ENCODE data around the gene U2AF2. TPM values are rescaled to one million over a fixed set of nuclear protein-coding genes. Genes with fewer than 3 reads are reported as not detected.

The U2AF2 gene
- total and polyA plus RNA-seq, 9 of the 15 experiments (the other 6 are each of a cell fraction or from before 2014, with no cell fraction given): 3.0 to 331 (median 157) TPM

DNA sequence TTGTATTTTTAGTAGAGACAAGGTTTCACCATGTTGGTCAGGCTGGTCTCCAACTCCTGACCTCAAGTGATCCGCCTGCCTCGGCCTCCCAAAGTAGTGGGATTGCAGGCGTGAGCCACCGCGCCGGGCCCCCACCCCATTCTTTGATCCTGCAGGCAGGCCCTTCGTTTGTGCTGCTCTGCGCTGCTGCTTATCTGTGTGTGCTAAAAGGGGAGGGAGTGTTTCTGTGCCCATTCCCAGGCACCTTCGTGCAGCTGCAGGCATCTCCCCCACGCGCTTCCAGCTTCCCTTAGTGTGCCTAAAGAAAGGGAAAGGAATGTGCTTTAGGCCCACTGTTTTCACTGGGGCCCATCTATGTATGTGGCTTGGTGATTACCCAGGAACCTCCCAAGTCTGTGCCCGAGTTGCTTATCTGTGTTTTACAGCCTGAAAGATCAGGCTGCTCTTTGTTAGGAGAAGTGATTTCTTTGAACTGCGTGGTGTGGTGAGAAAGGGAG lies 47.3 kb downstream of the U2AF2 start (continued):
- TF ChIP-seq, protein P1, sequence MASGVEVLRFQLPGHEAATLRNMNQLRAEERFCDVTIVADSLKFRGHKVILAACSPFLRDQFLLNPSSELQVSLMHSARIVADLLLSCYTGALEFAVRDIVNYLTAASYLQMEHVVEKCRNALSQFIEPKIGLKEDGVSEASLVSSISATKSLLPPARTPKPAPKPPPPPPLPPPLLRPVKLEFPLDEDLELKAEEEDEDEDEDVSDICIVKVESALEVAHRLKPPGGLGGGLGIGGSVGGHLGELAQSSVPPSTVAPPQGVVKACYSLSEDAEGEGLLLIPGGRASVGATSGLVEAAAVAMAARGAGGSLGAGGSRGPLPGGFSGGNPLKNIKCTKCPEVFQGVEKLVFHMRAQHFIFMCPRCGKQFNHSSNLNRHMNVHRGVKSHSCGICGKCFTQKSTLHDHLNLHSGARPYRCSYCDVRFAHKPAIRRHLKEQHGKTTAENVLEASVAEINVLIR (CRISPR knock-in tag; IDR thresholded peaks at IDR 0.05): no peak
- TF ChIP-seq, protein P2, sequence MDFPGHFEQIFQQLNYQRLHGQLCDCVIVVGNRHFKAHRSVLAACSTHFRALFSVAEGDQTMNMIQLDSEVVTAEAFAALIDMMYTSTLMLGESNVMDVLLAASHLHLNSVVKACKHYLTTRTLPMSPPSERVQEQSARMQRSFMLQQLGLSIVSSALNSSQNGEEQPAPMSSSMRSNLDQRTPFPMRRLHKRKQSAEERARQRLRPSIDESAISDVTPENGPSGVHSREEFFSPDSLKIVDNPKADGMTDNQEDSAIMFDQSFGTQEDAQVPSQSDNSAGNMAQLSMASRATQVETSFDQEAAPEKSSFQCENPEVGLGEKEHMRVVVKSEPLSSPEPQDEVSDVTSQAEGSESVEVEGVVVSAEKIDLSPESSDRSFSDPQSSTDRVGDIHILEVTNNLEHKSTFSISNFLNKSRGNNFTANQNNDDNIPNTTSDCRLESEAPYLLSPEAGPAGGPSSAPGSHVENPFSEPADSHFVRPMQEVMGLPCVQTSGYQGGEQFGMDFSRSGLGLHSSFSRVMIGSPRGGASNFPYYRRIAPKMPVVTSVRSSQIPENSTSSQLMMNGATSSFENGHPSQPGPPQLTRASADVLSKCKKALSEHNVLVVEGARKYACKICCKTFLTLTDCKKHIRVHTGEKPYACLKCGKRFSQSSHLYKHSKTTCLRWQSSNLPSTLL (IDR thresholded peaks at IDR 0.05): no peak
- TF ChIP-seq ZSCAN32 (CRISPR knock-in tag; IDR thresholded peaks at IDR 0.05) (no peak), ZNF766 (CRISPR knock-in tag; conservative IDR thresholded peaks at IDR 0.05) (peak; percentile 76), EP300 (IDR thresholded peaks at IDR 0.05; ENCODE audit: low read length) (peak; percentile 77), ARID1B (IDR thresholded peaks at IDR 0.05) (peak; percentile 95)
- TF ChIP-seq, protein P3, sequence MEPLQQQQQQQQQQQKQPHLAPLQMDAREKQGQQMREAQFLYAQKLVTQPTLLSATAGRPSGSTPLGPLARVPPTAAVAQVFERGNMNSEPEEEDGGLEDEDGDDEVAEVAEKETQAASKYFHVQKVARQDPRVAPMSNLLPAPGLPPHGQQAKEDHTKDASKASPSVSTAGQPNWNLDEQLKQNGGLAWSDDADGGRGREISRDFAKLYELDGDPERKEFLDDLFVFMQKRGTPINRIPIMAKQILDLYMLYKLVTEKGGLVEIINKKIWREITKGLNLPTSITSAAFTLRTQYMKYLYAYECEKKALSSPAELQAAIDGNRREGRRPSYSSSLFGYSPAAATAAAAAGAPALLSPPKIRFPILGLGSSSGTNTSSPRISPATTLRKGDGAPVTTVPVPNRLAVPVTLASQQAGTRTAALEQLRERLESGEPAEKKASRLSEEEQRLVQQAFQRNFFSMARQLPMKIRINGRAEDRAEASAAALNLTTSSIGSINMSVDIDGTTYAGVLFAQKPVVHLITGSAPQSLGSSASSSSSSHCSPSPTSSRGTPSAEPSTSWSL (CRISPR knock-in tag; IDR thresholded peaks at IDR 0.05; ENCODE audit: borderline replicate concordance): no peak
- TF ChIP-seq, protein P4, sequence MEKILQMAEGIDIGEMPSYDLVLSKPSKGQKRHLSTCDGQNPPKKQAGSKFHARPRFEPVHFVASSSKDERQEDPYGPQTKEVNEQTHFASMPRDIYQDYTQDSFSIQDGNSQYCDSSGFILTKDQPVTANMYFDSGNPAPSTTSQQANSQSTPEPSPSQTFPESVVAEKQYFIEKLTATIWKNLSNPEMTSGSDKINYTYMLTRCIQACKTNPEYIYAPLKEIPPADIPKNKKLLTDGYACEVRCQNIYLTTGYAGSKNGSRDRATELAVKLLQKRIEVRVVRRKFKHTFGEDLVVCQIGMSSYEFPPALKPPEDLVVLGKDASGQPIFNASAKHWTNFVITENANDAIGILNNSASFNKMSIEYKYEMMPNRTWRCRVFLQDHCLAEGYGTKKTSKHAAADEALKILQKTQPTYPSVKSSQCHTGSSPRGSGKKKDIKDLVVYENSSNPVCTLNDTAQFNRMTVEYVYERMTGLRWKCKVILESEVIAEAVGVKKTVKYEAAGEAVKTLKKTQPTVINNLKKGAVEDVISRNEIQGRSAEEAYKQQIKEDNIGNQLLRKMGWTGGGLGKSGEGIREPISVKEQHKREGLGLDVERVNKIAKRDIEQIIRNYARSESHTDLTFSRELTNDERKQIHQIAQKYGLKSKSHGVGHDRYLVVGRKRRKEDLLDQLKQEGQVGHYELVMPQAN (IDR thresholded peaks at IDR 0.05; ENCODE audit: borderline replicate concordance): no peak
- TF ChIP-seq, protein P5, sequence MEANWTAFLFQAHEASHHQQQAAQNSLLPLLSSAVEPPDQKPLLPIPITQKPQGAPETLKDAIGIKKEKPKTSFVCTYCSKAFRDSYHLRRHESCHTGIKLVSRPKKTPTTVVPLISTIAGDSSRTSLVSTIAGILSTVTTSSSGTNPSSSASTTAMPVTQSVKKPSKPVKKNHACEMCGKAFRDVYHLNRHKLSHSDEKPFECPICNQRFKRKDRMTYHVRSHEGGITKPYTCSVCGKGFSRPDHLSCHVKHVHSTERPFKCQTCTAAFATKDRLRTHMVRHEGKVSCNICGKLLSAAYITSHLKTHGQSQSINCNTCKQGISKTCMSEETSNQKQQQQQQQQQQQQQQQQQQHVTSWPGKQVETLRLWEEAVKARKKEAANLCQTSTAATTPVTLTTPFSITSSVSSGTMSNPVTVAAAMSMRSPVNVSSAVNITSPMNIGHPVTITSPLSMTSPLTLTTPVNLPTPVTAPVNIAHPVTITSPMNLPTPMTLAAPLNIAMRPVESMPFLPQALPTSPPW (CRISPR knock-in tag; IDR thresholded peaks at IDR 0.05): peak; percentile 82
- TF ChIP-seq, protein P6, sequence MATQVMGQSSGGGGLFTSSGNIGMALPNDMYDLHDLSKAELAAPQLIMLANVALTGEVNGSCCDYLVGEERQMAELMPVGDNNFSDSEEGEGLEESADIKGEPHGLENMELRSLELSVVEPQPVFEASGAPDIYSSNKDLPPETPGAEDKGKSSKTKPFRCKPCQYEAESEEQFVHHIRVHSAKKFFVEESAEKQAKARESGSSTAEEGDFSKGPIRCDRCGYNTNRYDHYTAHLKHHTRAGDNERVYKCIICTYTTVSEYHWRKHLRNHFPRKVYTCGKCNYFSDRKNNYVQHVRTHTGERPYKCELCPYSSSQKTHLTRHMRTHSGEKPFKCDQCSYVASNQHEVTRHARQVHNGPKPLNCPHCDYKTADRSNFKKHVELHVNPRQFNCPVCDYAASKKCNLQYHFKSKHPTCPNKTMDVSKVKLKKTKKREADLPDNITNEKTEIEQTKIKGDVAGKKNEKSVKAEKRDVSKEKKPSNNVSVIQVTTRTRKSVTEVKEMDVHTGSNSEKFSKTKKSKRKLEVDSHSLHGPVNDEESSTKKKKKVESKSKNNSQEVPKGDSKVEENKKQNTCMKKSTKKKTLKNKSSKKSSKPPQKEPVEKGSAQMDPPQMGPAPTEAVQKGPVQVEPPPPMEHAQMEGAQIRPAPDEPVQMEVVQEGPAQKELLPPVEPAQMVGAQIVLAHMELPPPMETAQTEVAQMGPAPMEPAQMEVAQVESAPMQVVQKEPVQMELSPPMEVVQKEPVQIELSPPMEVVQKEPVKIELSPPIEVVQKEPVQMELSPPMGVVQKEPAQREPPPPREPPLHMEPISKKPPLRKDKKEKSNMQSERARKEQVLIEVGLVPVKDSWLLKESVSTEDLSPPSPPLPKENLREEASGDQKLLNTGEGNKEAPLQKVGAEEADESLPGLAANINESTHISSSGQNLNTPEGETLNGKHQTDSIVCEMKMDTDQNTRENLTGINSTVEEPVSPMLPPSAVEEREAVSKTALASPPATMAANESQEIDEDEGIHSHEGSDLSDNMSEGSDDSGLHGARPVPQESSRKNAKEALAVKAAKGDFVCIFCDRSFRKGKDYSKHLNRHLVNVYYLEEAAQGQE (IDR thresholded peaks at IDR 0.05; ENCODE audit: borderline replicate concordance): peak; percentile 6; the same call in 1 of the 2 replicates
- TF ChIP-seq, protein P6 (CRISPR knock-in tag; IDR thresholded peaks at IDR 0.05; ENCODE audit: low read depth): no peak

Data from K562 (cell line).